Duodenal mucosa (tissue), 2 donors: ENCODE measurements around the gene ANKRD53.

Source experiments
- H3K27ac ChIP-seq: one replicate; pipeline ENCODE4 v1.7.0; 2013; ENCODE audit warnings: low read depth, low read length
- H3K27me3 ChIP-seq, 2 donors: one replicate each; pipeline ENCODE4 v1.7.0; 2013; ENCODE audit warnings: low read length in 2 of 2, control low read depth in 1 of 2; ENCODE audit not compliant: insufficient read depth in 2 of 2, control insufficient read depth in 1 of 2
- H3K36me3 ChIP-seq, 2 donors: one replicate each; pipeline ENCODE4 v1.7.0; 2013; ENCODE audit warnings: low read length in 2 of 2, control low read depth in 1 of 2; ENCODE audit not compliant: insufficient read depth in 2 of 2, control insufficient read depth in 1 of 2
- H3K4me1 ChIP-seq, 2 donors: one replicate each; pipeline ENCODE4 v1.7.0; 2013; ENCODE audit warnings: low read length in 2 of 2, control low read depth in 1 of 2; ENCODE audit not compliant: insufficient read depth in 2 of 2, control insufficient read depth in 1 of 2
- H3K4me3 ChIP-seq, 2 donors: one replicate each; pipeline ENCODE4 v1.7.0; 2013; ENCODE audit warnings: low read length in 2 of 2, low read depth in 1 of 2
- H3K9ac ChIP-seq, 2 donors: one replicate each; pipeline ENCODE4 v1.7.0; 2013; ENCODE audit warnings: low read length in 2 of 2, low read depth in 1 of 2
- H3K9me3 ChIP-seq, 2 donors: one replicate each; pipeline ENCODE4 v1.7.0; 2013; ENCODE audit warnings: low read length in 2 of 2, control low read depth in 1 of 2; ENCODE audit not compliant: control insufficient read depth in 1 of 2

ANKRD53 gene

DNA sequence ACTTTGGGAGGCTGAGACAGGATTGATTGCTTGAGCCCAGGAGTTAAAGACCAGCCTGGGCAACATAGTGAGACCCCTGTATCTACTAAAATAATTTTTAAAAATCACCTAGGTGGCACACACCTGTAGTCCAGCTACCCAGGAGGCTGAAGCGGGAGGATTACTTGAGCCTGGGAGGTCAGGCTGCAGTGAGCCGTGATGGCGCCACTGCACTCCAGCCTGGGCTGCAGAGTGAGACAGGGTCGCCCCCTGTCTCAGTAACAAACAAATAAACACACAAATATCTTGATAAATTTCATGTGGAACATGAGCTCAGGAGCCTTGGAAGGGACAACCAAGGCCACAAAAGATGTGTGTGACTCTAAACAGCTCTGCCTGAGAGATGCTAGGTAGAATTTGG, 11.7 kb upstream of the ANKRD53 start:
- no peaks in the 10 kb centered on the region for H3K9me3 ChIP-seq
- no peak overlapping the region for H3K4me3 ChIP-seq
- no peaks in the 10 kb centered on the region for H3K4me1 ChIP-seq
- H3K9ac ChIP-seq: no peak overlapping the region
- no peak overlapping the region for H3K27ac ChIP-seq
- no peaks in the 10 kb centered on the region for H3K36me3 ChIP-seq
- H3K27me3 ChIP-seq: peaks cover 7 to 11% of the 10 kb centered on the region in 2 donors

DNA sequence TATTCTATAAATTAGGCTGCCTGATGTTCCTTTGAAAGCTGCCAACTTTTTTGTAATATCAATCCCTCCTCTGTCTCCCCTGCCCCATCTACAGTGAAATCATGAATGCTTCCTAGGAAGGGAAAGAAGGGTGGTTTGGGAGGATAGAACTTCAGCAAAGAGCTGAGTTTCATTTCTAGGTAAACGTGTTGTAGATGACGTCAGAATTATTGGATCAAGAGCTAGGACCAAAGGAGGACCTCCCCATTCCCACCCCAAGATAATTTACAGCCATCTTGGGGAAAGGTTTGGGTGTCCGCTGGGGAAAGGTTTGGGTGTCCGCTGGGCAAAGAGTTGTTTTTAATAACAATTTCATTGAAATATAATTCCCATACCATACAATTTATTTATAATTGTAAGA, 11.2 kb upstream of the ANKRD53 start:
- no peak overlapping the region for H3K4me3 ChIP-seq

GRCh38 chr2:70974592-70974991, 3.8 kb upstream of the ANKRD53 start:
- H3K9ac ChIP-seq: no peak overlapping the region
- H3K4me1 ChIP-seq: peaks cover 7 to 17% of the 10 kb centered on the region in 2 donors
- H3K27me3 ChIP-seq: no peaks in the 10 kb centered on the region
- no peak overlapping the region for H3K27ac ChIP-seq
- H3K36me3 ChIP-seq: no peaks in the 10 kb centered on the region
- H3K4me3 ChIP-seq: no peak overlapping the region
- no peaks in the 10 kb centered on the region for H3K9me3 ChIP-seq

More for the DNA sequence above, 11.2 kb upstream of the ANKRD53 start:
- no peaks in the 10 kb centered on the region for H3K9me3 ChIP-seq
- H3K9ac ChIP-seq: no peak overlapping the region
- no peak overlapping the region for H3K27ac ChIP-seq
- H3K36me3 ChIP-seq: no peaks in the 10 kb centered on the region
- no peaks in the 10 kb centered on the region for H3K4me1 ChIP-seq
- peaks cover 5 to 11% of the 10 kb centered on the region in 2 donors for H3K27me3 ChIP-seq

DNA sequence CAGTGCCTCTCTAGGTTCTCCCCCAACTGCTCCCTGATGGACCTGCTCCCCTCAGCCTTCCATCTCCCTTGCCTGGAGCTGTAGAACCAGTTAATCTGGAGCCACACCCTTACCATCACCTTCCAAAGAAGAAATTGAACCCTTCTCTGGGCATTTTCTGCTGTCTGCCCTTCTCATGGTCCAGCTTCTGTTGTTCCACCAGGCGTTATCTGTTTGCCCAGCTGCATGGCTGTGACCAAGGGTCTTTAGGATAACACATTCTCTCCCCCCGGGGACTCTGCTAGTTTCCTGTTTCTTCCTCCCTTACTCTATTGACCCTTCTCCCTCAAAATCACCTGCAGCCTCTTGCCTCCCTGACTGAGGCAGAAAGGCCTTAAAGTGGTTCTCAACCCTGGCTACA, 3.2 kb upstream of the ANKRD53 start:
- no peaks in the 10 kb centered on the region for H3K9me3 ChIP-seq
- peaks cover 7 to 17% of the 10 kb centered on the region in 2 donors for H3K4me1 ChIP-seq
- no peaks in the 10 kb centered on the region for H3K36me3 ChIP-seq
- no peak overlapping the region for H3K27ac ChIP-seq
- no peaks in the 10 kb centered on the region for H3K27me3 ChIP-seq
- no peak overlapping the region for H3K4me3 ChIP-seq
- no peak overlapping the region for H3K9ac ChIP-seq

- Histone ChIP-seq H3K27me3 (no peaks in the 10 kb centered on the region), H3K9ac (peak overlapping the region; percentile 63 to 77), H3K4me1 (peaks cover 7 to 17% of the 10 kb centered on the region in 2 donors), H3K27ac (no peak overlapping the region), H3K4me3 (peak overlapping the region; percentile 56 to 79), H3K9me3 (no peaks in the 10 kb centered on the region), H3K36me3 (no peaks in the 10 kb centered on the region)
Observed at GRCh38 chr2:70977605-70978205, 725 bp upstream of the ANKRD53 start.

DNA sequence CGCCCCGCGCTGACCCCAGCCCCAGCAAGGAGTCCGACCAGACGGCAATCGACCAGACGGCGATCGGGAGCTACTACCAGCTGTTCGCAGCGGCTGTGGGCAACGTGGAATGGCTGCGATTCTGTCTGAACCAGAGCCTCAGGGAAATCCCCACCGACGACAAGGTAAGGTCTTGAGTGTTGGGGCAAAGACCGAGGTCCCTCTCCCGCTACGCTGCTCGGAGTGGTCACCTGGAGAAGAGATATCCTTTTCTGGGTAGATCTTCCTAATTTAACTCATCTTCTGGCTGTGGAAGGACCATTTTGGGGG, 704 bp downstream of the ANKRD53 start:
- peaks cover 0 to 3% of the 10 kb centered on the region in 2 donors for H3K36me3 ChIP-seq
- peak overlapping the region; percentile 51 to 55 for H3K9ac ChIP-seq
- no peak overlapping the region for H3K27ac ChIP-seq
- H3K9me3 ChIP-seq: no peaks in the 10 kb centered on the region
- peak overlapping the region; percentile 56 to 79 for H3K4me3 ChIP-seq
- no peaks in the 10 kb centered on the region for H3K27me3 ChIP-seq
- peaks cover 7 to 17% of the 10 kb centered on the region in 2 donors for H3K4me1 ChIP-seq

- no peak overlapping the region for H3K4me3 ChIP-seq
- H3K27me3 ChIP-seq: no peaks in the 10 kb centered on the region
- H3K9me3 ChIP-seq: no peaks in the 10 kb centered on the region
- H3K27ac ChIP-seq: no peak overlapping the region
- H3K4me1 ChIP-seq: peaks cover 7 to 19% of the 10 kb centered on the region in 2 donors
- H3K36me3 ChIP-seq: peaks cover 0 to 3% of the 10 kb centered on the region in 2 donors
- H3K9ac ChIP-seq: no peak overlapping the region
Observed at GRCh38 chr2:70979626-70980025, 1.2 kb downstream of the ANKRD53 start.

GRCh38 chr2:70981421-70981820, 3.0 kb downstream of the ANKRD53 start:
- Histone ChIP-seq H3K4me1 (peaks cover 7 to 22% of the 10 kb centered on the region in 2 donors), H3K9ac (no peak overlapping the region), H3K36me3 (peaks cover 0 to 7% of the 10 kb centered on the region in 2 donors), H3K9me3 (no peaks in the 10 kb centered on the region), H3K27ac (no peak overlapping the region), H3K4me3 (no peak overlapping the region), H3K27me3 (no peaks in the 10 kb centered on the region)

DNA sequence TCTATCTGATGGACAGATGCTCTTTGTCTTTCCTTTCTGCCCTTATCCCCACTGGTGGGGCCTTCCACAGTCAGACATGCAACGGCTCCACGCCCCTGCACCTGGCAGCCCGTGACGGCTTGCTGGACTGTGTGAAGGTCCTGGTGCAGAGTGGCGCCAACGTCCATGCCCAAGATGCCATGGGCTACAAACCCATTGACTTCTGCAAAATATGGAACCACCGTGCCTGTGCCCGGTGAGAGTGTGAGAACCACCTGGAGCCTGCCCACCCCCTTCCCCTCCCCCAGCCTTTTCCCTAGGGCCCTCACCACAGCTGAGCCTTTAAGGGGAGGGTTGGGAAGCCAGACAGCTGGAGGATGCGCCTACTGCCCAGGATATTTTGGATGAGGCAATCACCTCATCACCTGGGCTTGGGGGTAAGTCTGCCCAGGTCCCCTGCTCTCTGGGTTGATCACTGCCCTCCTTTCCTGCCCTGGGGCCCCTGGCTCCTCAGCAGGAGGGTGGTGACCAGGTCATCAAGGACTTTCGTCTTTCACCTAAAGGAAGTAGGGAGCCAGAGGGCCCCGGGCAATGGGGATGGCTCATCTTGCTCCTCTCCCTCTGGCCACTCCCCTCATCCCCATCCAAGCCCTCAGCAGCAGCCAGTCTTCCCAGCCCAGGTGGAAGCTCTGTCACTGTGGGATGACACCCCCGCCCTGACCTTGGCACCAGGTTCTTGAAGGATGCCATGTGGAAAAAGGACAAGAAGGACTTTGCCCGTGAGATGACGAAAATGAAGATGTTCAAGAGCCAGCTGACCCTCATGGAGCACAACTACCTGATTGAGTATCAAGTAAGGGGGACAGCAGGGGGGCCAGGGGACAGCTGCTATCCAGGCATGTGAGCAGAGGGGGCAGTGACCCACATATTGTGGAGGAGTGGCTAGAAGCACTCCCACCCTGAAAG, 3.7 kb downstream of the ANKRD53 start:
- Histone ChIP-seq H3K36me3 (peaks cover 6 to 14% of the 10 kb centered on the region in 2 donors), H3K27ac (no peak overlapping the region), H3K9me3 (no peaks in the 10 kb centered on the region), H3K9ac (no peak overlapping the region), H3K4me3 (no peak overlapping the region), H3K4me1 (peaks cover 7 to 20% of the 10 kb centered on the region in 2 donors), H3K27me3 (no peaks in the 10 kb centered on the region)

- Histone ChIP-seq H3K27me3 (no peaks in the 10 kb centered on the region), H3K36me3 (peaks cover 9 to 23% of the 10 kb centered on the region in 2 donors), H3K27ac (no peak overlapping the region), H3K9me3 (no peaks in the 10 kb centered on the region), H3K4me3 (no peak overlapping the region), H3K4me1 (peaks cover 3 to 13% of the 10 kb centered on the region in 2 donors), H3K9ac (no peak overlapping the region)
Observed at GRCh38 chr2:70982971-70983370, 4.5 kb downstream of the ANKRD53 start.
